Kidney (tissue), 14 donors: Measurements from ENCODE around the gene CTXN1. TPM values are rescaled to one million over a fixed set of nuclear protein-coding genes. Genes with fewer than 3 reads are reported as not detected.

Source experiments
- DNase-seq, 5 donors: peaks; one replicate each; pipeline ENCODE4 v3.0.0-alpha.2; 2013 to 2020
- FAIRE-seq: peaks from 2 replicates; lab custom pipeline; 2012; peaks lifted over from hg19 to GRCh38; lab: Jason Lieb, UNC
- H3K27ac ChIP-seq, 2 donors: one replicate each; pipeline ENCODE4 v1.7.0; 2013; ENCODE audit warnings: low read depth in 2 of 2, low read length in 2 of 2, inconsistent platforms in 1 of 2
- H3K27me3 ChIP-seq: one replicate; pipeline ENCODE4 v1.7.1; 2013; ENCODE audit warnings: low read length, inconsistent platforms; ENCODE audit not compliant: control insufficient read depth, insufficient read depth
- H3K36me3 ChIP-seq, 3 donors: one replicate each; pipeline versions ENCODE4 v1.7.0 to v1.7.1; 2013; ENCODE audit warnings: low read length in 3 of 3, control low read depth in 1 of 3, inconsistent platforms in 1 of 3; ENCODE audit not compliant: insufficient read depth in 3 of 3, control insufficient read depth in 2 of 3
- H3K4me1 ChIP-seq, 3 donors: one replicate each; pipeline versions ENCODE4 v1.7.0 to v1.7.1; 2013; ENCODE audit warnings: low read length in 3 of 3, inconsistent platforms in 1 of 3, low read depth in 1 of 3; ENCODE audit not compliant: control insufficient read depth in 2 of 3, insufficient read depth in 2 of 3
- H3K4me3 ChIP-seq, 3 donors: one replicate each; pipeline versions ENCODE4 v1.7.0 to v1.8.1; 2013; ENCODE audit warnings: low read length in 3 of 3, control low read depth in 1 of 3, inconsistent platforms in 1 of 3
- H3K9ac ChIP-seq, 3 donors: one replicate each; pipeline versions ENCODE4 v1.7.0 to v1.7.1; 2013; ENCODE audit warnings: low read length in 3 of 3, control low read depth in 1 of 3, inconsistent platforms in 1 of 3
- H3K9me3 ChIP-seq, 3 donors: one replicate each; pipeline versions ENCODE4 v1.7.0 to v1.7.1; 2013; ENCODE audit warnings: low read length in 3 of 3, control low read depth in 1 of 3, inconsistent platforms in 1 of 3; ENCODE audit not compliant: control insufficient read depth in 2 of 3, insufficient read depth in 1 of 3
- intact Hi-C: fragments of 100-400 bp; cut with DNase I; formaldehyde crosslinking; loops from one replicate; pipeline ENCODE4 v1.11.1; 2022
- polyA plus RNA-seq: library from polyadenylated mRNA; stranded (reverse); fragments of 350-450 nt; fragmentation: Illumina TruSeq; extraction: RNeasy Lipid Tissue Mini Kit (QIAGEN cat#74804); gene quantifications from one replicate; pipeline ENCODE4 v1.2.3, GENCODE V29; 2014; ENCODE audit warnings: low read depth, low replicate concordance; ENCODE audit not compliant: insufficient read depth
- total RNA-seq: library from RNA; stranded (reverse); fragmentation: NEBNext Ultra II Directional; extraction: Animal tissue kit (Norgen Biotek cat#: 25700); gene quantifications from one replicate; pipeline ENCODE4 v1.2.1, GENCODE V29; 2021
- TF ChIP-seq, protein P1 (sequence below): IDR thresholded peaks from 3 replicates; pipeline ENCODE4 v1.5.1; 2012; ENCODE audit warnings: mild to moderate bottlenecking, moderate library complexity, borderline replicate concordance; ENCODE audit not compliant: insufficient read depth; ENCODE audit errors: extremely low read depth
- donor health status: control.
- donor health status: control.
- donor health status: control.
- donor health status: control.
- donor health status: control.
- donor health status: DM: yes; HTN: yes; CAD: no.
- donor health status: Normal renal cell carcinoma (clear cell type).

Gene CTXN1
- total and polyA plus RNA-seq, 2 donors from 2014 or later: 8.9 to 25.9 TPM

DNA sequence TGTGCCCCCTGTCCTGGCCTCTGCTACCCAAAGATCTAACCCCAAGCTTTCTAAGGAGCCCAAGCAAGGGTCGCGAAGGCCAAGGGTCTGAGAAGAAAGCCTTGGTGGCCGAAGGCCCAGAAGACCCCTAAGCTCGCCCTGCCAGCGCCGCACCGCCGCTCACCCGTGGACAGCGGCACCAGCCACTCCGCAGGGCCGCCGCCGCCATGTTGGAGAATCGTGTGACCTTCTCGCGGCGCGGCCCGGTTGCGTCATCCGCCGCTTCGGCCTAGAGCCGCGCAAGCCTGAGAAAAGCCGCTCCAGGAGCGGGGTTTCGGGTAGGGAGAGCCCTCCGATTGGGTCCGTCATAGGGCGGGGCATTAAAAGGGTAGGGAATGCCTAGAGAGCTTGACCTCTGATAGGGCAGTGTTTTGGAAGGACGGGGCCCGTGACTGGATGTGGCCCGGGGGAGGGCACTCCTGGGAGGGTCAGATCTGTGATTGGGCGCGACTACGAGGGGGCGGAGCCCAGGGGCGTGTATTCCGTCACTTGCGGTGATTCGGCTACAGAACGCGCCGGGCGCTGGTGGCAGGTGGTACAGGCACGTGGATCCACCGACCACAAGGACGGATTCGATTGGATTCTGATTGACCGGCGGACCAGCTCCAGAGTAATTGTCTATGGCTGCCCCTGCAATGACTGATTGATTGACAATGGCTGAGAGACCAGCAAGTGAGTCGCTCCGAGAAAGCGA is 17.7 kb upstream of the CTXN1 start, which contains the start of gene TIMM44:
Gene TIMM44 (minus strand): TSS at position 223 of the 733 bp plus-strand sequence. CDS start 15 bp downstream, at position 208.
- peak within 1 kb of the TSS; percentile 70 to 88 (median 84) for H3K4me3 ChIP-seq
- peak; percentile 99 to 100 (median 99) for DNase-seq
- TF ChIP-seq, protein P1, sequence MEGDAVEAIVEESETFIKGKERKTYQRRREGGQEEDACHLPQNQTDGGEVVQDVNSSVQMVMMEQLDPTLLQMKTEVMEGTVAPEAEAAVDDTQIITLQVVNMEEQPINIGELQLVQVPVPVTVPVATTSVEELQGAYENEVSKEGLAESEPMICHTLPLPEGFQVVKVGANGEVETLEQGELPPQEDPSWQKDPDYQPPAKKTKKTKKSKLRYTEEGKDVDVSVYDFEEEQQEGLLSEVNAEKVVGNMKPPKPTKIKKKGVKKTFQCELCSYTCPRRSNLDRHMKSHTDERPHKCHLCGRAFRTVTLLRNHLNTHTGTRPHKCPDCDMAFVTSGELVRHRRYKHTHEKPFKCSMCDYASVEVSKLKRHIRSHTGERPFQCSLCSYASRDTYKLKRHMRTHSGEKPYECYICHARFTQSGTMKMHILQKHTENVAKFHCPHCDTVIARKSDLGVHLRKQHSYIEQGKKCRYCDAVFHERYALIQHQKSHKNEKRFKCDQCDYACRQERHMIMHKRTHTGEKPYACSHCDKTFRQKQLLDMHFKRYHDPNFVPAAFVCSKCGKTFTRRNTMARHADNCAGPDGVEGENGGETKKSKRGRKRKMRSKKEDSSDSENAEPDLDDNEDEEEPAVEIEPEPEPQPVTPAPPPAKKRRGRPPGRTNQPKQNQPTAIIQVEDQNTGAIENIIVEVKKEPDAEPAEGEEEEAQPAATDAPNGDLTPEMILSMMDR: no peak
- H3K27me3 ChIP-seq: no peaks in the 10 kb centered on the region
- FAIRE-seq: peak; percentile 99
- peaks cover 0 to 7% (median 3%) of the 10 kb centered on the region in 3 donors for H3K36me3 ChIP-seq
- H3K9me3 ChIP-seq: no peaks in the 10 kb centered on the region
- H3K27ac ChIP-seq: peak within 1 kb of the TSS; percentile 98 to 99
- H3K4me1 ChIP-seq: peaks cover 0 to 13% (median 5%) of the 10 kb centered on the region in 3 donors
- H3K9ac ChIP-seq: peak within 1 kb of the TSS; percentile 74 to 99 (median 99)
- intact Hi-C loops: no loop called here

DNA sequence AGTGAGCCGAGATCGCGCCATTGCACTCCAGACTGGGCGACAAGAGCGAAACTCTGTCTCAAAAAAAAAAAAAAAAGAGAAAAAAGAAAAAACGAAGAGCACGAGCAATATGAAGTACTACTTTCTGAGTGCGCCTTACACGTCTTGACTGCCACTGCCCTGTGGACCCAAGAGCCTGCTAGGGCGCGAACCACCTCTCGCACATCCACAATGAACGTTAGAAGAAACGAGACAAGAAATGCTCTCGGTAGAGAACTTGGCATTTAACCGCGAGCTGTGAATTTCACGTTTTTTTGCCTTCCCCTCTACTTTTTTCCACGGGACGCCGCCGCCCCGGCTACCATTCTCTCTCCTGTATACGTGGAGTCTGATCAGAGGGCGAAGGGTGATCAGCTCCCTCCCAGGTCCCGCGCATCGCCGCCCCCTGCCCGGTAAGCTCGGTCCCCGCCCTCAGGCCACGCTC is 17.1 kb upstream of the CTXN1 start:
- H3K9ac ChIP-seq: peak overlapping the region; percentile 74 to 99 (median 99)
- DNase-seq (peak in 1 of 5 donors; percentile 35), FAIRE-seq (no peak)
- peaks cover 0 to 7% (median 3%) of the 10 kb centered on the region in 3 donors for H3K36me3 ChIP-seq
- peak overlapping the region; percentile 98 to 99 for H3K27ac ChIP-seq
- H3K9me3 ChIP-seq: no peaks in the 10 kb centered on the region
- H3K27me3 ChIP-seq: no peaks in the 10 kb centered on the region
- peak overlapping the region; percentile 70 to 88 (median 84) for H3K4me3 ChIP-seq
- intact Hi-C loops: no loop called here
- H3K4me1 ChIP-seq: peaks cover 0 to 13% (median 5%) of the 10 kb centered on the region in 3 donors
- TF ChIP-seq, protein P1: no peak

DNA sequence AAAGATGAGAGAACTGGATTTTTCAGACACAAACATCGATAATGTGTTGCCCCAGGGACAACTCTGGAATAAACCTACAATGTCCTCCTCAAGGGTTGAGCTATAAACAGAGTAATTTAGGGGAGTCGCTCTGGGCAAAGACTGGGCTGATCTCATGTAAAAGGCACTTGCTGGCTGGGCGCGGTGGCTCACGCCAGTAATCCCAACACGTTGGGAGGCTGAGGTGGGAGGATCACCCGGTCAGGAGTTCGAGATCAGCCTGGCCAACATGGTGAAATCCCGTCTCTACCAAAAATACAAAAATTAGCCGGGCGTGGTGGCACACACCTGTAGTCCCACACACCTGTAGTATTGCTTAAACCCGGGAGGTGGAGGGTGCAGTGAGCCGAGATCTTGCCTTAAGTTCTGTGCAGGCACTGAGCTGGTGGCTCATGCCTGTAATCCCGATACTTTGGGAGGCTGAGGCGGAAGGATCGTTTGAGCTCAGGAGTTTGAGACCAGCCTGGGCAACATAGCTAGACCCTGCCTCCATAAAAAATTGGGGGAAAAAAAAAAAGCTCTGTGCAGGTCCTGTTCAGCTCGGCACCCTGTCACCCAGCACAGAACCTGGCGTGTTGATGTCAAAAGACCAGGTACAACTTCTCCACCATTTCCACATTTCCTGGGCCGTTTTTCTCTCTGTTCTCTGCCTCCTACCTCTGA is 16.1 kb upstream of the CTXN1 start:
- Histone ChIP-seq H3K36me3 (peaks cover 0 to 7% (median 3%) of the 10 kb centered on the region in 3 donors), H3K9ac (no peak overlapping the region), H3K27me3 (no peaks in the 10 kb centered on the region), H3K4me3 (peak overlapping the region in 1 of 3 donors; percentile 70), H3K27ac (no peak overlapping the region), H3K9me3 (no peaks in the 10 kb centered on the region), H3K4me1 (peaks cover 0 to 13% (median 5%) of the 10 kb centered on the region in 3 donors)
- intact Hi-C loops: no loop called here
- FAIRE-seq (no peak), DNase-seq (peak in 1 of 5 donors; percentile 52)
- TF ChIP-seq, protein P1: no peak
